GM12801 (cell line): ENCODE data around the gene GOLGA6L25.
"Not testable (repeated sequence)": the region's sequence is repeated elsewhere in the genome, so short reads cannot be mapped to it uniquely, and the experiment has no call there.

ENCODE experiments used
- TF ChIP-seq, protein P1 (sequence below): IDR thresholded peaks from one replicate; pipeline ENCODE4 v1.5.1; 2011; ENCODE audit warnings: control low read depth; ENCODE audit not compliant: insufficient read length; ENCODE audit errors: extremely low read depth

The GOLGA6L25 gene, protein sequence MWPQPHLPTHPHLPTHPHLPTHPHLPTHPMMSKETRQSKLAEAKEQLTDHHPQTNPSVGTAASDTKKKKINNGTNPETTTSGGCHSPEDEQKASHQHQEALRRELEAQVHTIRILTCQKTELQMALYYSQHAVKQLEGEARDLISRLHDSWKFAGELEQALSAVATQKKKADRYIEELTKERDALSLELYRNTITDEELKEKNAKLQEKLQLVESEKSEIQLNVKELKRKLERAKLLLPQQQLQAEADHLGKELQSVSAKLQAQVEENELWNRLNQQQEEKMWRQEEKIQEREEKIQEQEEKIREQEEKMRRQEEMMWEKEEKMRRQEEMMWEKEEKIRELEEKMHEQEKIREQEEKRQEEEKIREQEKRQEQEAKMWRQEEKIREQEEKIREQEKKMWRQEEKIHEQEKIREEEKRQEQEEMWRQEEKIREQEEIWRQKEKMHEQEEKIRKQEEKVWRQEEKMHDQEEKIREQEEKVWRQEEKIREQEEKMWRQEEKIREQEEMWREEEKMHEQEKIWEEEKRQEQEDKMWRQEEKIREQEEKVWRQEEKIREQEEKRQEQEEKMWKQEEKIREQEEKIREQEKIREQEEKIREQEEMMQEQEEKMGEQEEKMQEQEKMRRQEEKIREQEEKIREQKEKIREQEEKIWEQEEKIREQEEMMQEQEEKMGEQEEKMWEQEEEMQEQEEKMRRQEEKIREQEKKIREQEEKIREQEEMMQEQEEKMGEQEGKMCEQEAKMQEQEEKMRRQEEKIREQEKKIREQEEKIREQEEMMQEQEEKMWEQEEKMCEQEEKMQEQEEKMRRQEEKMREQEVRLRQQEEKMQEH

DNA sequence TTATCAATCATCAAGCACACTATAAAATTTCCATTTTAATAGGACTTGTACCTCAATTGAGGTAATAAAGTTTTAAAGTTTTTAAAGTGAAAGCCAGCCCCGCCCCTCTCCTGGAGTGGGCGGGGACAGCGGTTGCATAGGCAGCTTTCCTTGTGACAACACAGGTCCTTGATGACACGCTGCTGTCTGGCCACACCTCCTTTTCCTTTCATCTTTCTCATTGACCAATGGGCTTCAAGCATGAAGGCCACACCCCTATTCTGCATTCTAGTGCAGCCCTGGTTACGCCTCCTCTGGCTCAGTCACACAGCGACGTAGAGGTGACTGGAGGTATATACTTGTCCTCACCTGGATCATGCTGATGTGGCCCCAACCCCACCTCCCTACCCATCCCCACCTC lies at the start of gene GOLGA6L25:
TSS of gene GOLGA6L25 (plus strand) at position 301 of the 400 bp plus-strand sequence. CDS start at position 362, 61 bp downstream.
- TF ChIP-seq, protein P1, sequence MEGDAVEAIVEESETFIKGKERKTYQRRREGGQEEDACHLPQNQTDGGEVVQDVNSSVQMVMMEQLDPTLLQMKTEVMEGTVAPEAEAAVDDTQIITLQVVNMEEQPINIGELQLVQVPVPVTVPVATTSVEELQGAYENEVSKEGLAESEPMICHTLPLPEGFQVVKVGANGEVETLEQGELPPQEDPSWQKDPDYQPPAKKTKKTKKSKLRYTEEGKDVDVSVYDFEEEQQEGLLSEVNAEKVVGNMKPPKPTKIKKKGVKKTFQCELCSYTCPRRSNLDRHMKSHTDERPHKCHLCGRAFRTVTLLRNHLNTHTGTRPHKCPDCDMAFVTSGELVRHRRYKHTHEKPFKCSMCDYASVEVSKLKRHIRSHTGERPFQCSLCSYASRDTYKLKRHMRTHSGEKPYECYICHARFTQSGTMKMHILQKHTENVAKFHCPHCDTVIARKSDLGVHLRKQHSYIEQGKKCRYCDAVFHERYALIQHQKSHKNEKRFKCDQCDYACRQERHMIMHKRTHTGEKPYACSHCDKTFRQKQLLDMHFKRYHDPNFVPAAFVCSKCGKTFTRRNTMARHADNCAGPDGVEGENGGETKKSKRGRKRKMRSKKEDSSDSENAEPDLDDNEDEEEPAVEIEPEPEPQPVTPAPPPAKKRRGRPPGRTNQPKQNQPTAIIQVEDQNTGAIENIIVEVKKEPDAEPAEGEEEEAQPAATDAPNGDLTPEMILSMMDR, result not testable (repeated sequence)

DNA sequence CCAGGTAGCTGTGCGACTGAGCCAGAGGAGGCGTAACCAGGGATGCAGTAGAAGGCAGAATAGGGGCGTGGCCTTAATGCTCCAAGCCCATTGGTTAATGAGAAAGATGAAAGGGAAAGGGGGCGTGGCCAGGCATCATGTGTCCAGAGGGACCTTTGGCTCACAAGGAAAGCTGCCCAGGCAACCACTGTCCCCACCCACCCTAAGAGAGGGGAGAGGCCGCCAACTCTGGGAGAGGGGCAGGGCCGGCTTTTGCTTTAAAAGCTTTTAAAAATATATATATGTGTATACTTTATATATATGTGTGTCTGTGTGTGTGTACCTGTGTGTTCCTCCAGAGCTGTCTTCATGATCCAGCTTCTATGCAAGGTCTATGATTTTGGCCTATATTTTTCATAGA lies 20.4 kb upstream of the GOLGA6L25 start, which contains the start of gene GOLGA8G:
TSS of gene GOLGA8G (minus strand) at position 18 of the 400 bp plus-strand sequence. CDS start 62 bp downstream, outside the sequence.
- TF ChIP-seq, protein P1, result not testable (repeated sequence)
